ENCODE results near the gene ARMC2. TPM values are rescaled to one million over a fixed set of nuclear protein-coding genes. Genes with fewer than 3 reads are reported as not detected.

The ARMC2 gene
- total and polyA plus RNA-seq, 8 donors, result 0.46 to 13.4 (median 2.3) TPM; not detected in 1

DNA sequence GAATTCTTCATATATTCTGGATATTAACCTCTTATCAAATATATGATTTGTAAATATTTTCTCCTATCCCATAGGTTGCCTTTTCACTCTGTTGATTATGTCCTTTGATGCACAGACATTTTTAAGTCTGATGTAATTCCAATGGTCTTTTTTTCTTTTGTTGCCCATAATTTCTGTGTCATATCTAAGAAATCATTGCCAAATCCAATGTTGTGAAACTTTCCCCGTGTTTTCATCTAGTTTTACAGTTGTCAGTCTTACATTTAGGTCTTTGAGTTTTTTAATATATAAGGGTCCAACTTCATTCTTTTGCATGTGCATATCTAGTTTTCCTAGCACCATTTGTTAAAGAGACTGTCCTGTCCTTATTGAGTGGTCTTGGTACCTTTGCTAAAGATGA, 134.9 kb downstream of the ARMC2 start:
- Histone ChIP-seq H3K36me3 (peaks cover 15 to 52% (median 29%) of the 10 kb centered on the region in 4 donors), H3K4me1 (peaks cover 11 to 25% (median 16%) of the 10 kb centered on the region in 4 donors), H3K27me3 (no peaks in the 10 kb centered on the region), H3K4me3 (no peak overlapping the region), H3K27ac (no peak overlapping the region), H3K9me3 (peaks cover 0 to 8% (median 5%) of the 10 kb centered on the region in 4 donors)
- TF ChIP-seq, protein P1, sequence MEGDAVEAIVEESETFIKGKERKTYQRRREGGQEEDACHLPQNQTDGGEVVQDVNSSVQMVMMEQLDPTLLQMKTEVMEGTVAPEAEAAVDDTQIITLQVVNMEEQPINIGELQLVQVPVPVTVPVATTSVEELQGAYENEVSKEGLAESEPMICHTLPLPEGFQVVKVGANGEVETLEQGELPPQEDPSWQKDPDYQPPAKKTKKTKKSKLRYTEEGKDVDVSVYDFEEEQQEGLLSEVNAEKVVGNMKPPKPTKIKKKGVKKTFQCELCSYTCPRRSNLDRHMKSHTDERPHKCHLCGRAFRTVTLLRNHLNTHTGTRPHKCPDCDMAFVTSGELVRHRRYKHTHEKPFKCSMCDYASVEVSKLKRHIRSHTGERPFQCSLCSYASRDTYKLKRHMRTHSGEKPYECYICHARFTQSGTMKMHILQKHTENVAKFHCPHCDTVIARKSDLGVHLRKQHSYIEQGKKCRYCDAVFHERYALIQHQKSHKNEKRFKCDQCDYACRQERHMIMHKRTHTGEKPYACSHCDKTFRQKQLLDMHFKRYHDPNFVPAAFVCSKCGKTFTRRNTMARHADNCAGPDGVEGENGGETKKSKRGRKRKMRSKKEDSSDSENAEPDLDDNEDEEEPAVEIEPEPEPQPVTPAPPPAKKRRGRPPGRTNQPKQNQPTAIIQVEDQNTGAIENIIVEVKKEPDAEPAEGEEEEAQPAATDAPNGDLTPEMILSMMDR (IDR thresholded peaks at IDR 0.05), result no peak
- TF ChIP-seq POLR2AphosphoS5 (IDR thresholded peaks at IDR 0.05) (no peak), EP300 (IDR thresholded peaks at IDR 0.05) (no peak), POLR2A (IDR thresholded peaks at IDR 0.05) (no peak)
- no peak for DNase-seq
- 72 to 96% (median 89%) methylated on average over 1 of the region's 1 CpG for WGBS, 5 donors
- intact Hi-C loops (cut with DNase I; ENCODE audit: low total_unique reads), result no loop called here

- H3K9me3 ChIP-seq, result peaks cover 0 to 5% (median 4%) of the 10 kb centered on the region in 4 donors
- peaks cover 18 to 47% (median 33%) of the 10 kb centered on the region in 4 donors for H3K4me1 ChIP-seq
- TF ChIP-seq, protein P1 (IDR thresholded peaks at IDR 0.05), result no peak
- TF ChIP-seq POLR2A (IDR thresholded peaks at IDR 0.05), result no peak
- TF ChIP-seq POLR2AphosphoS5 (IDR thresholded peaks at IDR 0.05), result no peak
- TF ChIP-seq EP300 (IDR thresholded peaks at IDR 0.05), result no peak
- no peak for DNase-seq
- no peak overlapping the region for H3K4me3 ChIP-seq
- intact Hi-C loops (cut with DNase I; ENCODE audit: low total_unique reads), result no loop called here
- H3K27ac ChIP-seq, result no peak overlapping the region
- no peaks in the 10 kb centered on the region for H3K27me3 ChIP-seq
- H3K36me3 ChIP-seq, result peaks cover 28 to 71% (median 49%) of the 10 kb centered on the region in 4 donors
Observed at GRCh38 chr6:108985301-108985700, 137.1 kb downstream of the ARMC2 start.

GRCh38 chr6:108987156-108987555, 138.9 kb downstream of the ARMC2 start:
- peaks cover 38 to 84% (median 68%) of the 10 kb centered on the region in 4 donors for H3K36me3 ChIP-seq
- intact Hi-C loops (cut with DNase I; ENCODE audit: low total_unique reads), result no loop called here
- H3K4me1 ChIP-seq, result peaks cover 29 to 65% (median 49%) of the 10 kb centered on the region in 4 donors
- no peaks in the 10 kb centered on the region for H3K27me3 ChIP-seq
- TF ChIP-seq EP300 (IDR thresholded peaks at IDR 0.05), result no peak
- TF ChIP-seq POLR2A (IDR thresholded peaks at IDR 0.05), result no peak
- TF ChIP-seq, protein P1 (IDR thresholded peaks at IDR 0.05), result no peak
- no peak for TF ChIP-seq POLR2AphosphoS5 (IDR thresholded peaks at IDR 0.05)
- H3K9me3 ChIP-seq, result no peaks in the 10 kb centered on the region
- DNase-seq, result no peak
- peak overlapping the region in 1 of 5 donors; percentile 82 for H3K27ac ChIP-seq
- no peak overlapping the region for H3K4me3 ChIP-seq

GRCh38 chr6:108988296-108988695, 140.1 kb downstream of the ARMC2 start:
- peaks cover 29 to 68% (median 57%) of the 10 kb centered on the region in 4 donors for H3K4me1 ChIP-seq
- TF ChIP-seq EP300 (IDR thresholded peaks at IDR 0.05) (no peak), POLR2A (IDR thresholded peaks at IDR 0.05) (no peak), POLR2AphosphoS5 (IDR thresholded peaks at IDR 0.05) (peak in 1 of 3 donors; percentile 25)
- TF ChIP-seq, protein P1 (IDR thresholded peaks at IDR 0.05), result no peak
- H3K4me3 ChIP-seq, result no peak overlapping the region
- peaks cover 39 to 95% (median 79%) of the 10 kb centered on the region in 4 donors for H3K36me3 ChIP-seq
- 32 to 56% (median 53%) methylated on average over 3 of the region's 3 CpGs for WGBS, 5 donors
- peak in 1 of 2 donors; percentile 38 for DNase-seq
- intact Hi-C loops (cut with DNase I; ENCODE audit: low total_unique reads), result no loop called here
- H3K9me3 ChIP-seq, result no peaks in the 10 kb centered on the region
- peak overlapping the region; percentile 63 to 82 (median 71) for H3K27ac ChIP-seq
- H3K27me3 ChIP-seq, result no peaks in the 10 kb centered on the region
